Mononuclear cell (primary cell): ENCODE data around the gene DGKI. TPM values are rescaled to one million over a fixed set of nuclear protein-coding genes. Genes with fewer than 3 reads are reported as not detected.

ENCODE experiments used
- H3K27me3 ChIP-seq: 2 replicates; pipeline ENCODE4 v1.6.0; 2011; ENCODE audit warnings: low read length, control low read depth; ENCODE audit not compliant: insufficient read depth
- H3K4me1 ChIP-seq: 2 replicates; pipeline ENCODE4 v1.5.1; 2011; ENCODE audit warnings: mild to moderate bottlenecking, low read length, control low read depth; ENCODE audit not compliant: insufficient read depth
- H3K4me3 ChIP-seq: 2 replicates; pipeline ENCODE4 v1.5.1; 2011; ENCODE audit warnings: mild to moderate bottlenecking, low read length, moderate library complexity
- H3K9me3 ChIP-seq: 2 replicates; pipeline ENCODE4 v1.5.1; 2011; ENCODE audit warnings: low read depth, mild to moderate bottlenecking, control low read depth, low read length
- total RNA-seq: library from RNA; depleted of rRNA; stranded (reverse); fragments of >200 nt; gene quantifications from one replicate; pipeline ENCODE4 v1.2.3, GENCODE V29; 2012

Gene DGKI
- total RNA-seq, 1 donor = 0.21 TPM

DNA sequence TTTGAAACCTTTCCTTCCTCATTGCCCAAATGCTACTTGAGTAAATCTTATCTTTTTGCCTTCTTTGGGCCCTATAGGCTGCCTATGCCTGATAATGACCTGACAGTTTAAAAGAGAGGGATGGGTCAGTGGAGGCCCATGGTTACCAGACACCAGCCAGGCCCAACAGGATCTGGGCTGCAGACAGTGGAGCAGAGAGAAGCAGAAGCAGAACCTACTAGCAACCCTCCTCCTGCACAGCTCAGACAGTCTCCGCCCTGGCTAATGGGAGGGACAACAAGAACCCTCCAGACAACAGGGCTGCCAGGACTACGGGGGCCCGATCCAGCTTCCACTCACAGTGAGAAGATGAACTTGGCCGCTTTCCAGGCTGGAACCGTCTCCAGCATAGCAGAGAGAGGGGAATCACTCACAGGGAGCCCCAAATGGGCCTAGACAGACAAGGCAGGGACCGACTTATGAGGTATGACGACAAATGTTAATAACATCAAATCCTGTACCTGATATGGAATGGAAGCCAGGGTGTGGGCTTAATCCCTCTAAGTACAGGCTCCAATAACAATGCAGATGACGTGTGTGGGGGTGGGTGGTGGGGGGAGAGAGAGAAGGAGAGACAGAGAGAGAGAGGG, 31.7 kb upstream of the DGKI start:
- no peak overlapping the region for H3K4me3 ChIP-seq
- no peaks in the 10 kb centered on the region for H3K4me1 ChIP-seq
- H3K27me3 ChIP-seq = no peaks in the 10 kb centered on the region
- H3K9me3 ChIP-seq = no peaks in the 10 kb centered on the region

DNA sequence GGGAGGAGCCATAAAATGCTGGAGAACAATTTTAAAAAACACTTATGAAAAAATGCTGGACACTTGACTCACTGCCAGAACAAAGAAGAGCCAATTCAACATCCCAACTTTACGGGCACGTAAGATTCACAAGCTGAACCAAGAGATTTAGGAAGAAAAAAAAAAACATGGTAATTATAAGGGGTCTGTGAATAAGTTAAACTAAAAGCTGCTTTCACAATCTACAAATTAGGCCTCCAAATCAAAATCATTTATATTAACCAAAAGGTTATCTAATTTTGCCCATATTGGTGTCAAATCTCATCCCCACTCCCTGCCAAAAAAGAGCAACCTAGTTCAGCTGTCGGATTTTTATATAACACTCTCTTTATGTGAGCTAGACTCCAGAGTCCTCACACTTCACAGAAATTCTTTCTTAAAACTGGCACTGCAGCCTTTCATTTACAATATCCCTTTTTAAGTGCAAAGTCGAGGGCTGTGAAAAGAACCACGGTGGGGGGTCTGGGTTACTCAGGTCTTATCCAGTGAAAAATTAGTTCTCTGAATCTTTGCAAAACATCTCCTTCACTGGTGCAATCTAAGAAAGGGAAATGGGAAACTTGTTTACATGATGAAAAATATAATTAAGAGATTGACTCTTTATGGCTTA, 30.4 kb upstream of the DGKI start:
- no peaks in the 10 kb centered on the region for H3K4me1 ChIP-seq
- H3K4me3 ChIP-seq = no peak overlapping the region

DNA sequence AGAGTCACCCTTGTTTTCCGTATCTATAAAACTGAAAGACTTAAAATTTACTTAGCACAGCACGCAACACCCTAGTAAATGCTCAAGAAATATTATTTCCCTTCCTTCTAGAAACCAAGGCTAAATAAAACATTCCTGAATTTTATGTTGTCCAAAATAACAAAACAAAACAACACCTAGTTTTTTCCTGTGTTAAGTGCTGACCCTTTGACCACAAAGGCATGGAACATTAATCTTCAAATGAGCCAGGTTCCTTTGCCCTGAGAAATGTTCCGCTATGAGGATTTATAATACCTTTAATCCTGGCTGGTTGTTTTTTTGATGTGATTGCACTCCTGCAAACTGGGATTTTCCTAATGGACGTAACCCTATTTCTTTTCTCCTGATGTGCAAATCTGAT, 29.0 kb upstream of the DGKI start:
- H3K9me3 ChIP-seq = no peaks in the 10 kb centered on the region
- no peak overlapping the region for H3K4me3 ChIP-seq
- no peaks in the 10 kb centered on the region for H3K27me3 ChIP-seq
- no peaks in the 10 kb centered on the region for H3K4me1 ChIP-seq

More for the DNA sequence above, 30.4 kb upstream of the DGKI start:
- no peaks in the 10 kb centered on the region for H3K27me3 ChIP-seq
- H3K9me3 ChIP-seq = no peaks in the 10 kb centered on the region

- no peak overlapping the region for H3K4me3 ChIP-seq
- no peaks in the 10 kb centered on the region for H3K27me3 ChIP-seq
- H3K4me1 ChIP-seq = no peaks in the 10 kb centered on the region
- H3K9me3 ChIP-seq = no peaks in the 10 kb centered on the region
Observed at GRCh38 chr7:137873979-137874777, 27.4 kb upstream of the DGKI start.

DNA sequence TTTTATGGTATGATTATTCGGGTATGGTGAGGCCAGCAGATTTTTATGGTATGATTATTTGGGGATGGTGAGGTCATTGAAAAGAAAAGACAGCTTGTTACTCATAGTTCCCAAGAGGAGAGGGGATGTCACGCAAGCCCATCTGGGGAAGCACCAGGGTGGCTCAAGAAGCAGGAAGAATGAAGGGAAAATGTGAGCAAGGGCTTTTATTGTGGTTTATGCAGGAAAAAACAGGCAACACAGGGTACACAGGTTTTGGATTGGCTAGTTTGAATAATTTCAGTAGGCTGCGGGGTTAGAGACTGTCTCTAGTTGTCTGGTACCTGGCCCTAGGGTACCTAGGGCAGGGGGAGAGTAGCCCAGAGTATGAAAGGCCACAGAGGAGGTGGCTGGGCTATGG, 26.8 kb upstream of the DGKI start:
- H3K27me3 ChIP-seq = no peaks in the 10 kb centered on the region
- no peaks in the 10 kb centered on the region for H3K4me1 ChIP-seq
- no peak overlapping the region for H3K4me3 ChIP-seq
- H3K9me3 ChIP-seq = no peaks in the 10 kb centered on the region

- Histone ChIP-seq H3K4me1 (no peaks in the 10 kb centered on the region), H3K4me3 (no peak overlapping the region), H3K27me3 (no peaks in the 10 kb centered on the region), H3K9me3 (no peaks in the 10 kb centered on the region)
Observed at GRCh38 chr7:137871170-137871915, 24.6 kb upstream of the DGKI start.

- no peaks in the 10 kb centered on the region for H3K4me1 ChIP-seq
- H3K27me3 ChIP-seq = no peaks in the 10 kb centered on the region
- H3K4me3 ChIP-seq = no peak overlapping the region
- H3K9me3 ChIP-seq = no peaks in the 10 kb centered on the region
Observed at GRCh38 chr7:137870684-137871083, 23.9 kb upstream of the DGKI start.

GRCh38 chr7:137870078-137870477, 23.3 kb upstream of the DGKI start:
- Histone ChIP-seq H3K4me1 (no peaks in the 10 kb centered on the region), H3K4me3 (no peak overlapping the region), H3K27me3 (no peaks in the 10 kb centered on the region), H3K9me3 (no peaks in the 10 kb centered on the region)

DNA sequence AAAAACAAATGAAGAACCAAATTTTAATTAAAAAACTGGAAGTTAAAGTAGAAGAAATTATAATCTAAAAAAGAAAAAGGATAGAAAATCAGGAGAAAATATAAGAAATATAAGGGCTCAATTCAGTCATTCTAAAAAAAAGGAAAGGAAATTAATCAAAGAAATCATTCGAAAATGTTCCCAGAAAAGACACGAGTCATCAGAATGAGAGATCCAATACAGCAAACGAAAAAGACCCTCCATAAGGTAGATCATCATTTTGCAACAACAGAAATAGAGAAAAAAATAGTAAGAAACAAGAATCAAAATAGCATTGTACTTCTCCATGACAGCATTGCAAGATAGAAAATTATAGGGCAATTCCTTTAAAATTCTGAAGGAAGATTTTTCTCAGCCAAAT, 22.5 kb upstream of the DGKI start:
- Histone ChIP-seq H3K4me1 (no peaks in the 10 kb centered on the region), H3K9me3 (no peaks in the 10 kb centered on the region), H3K27me3 (no peaks in the 10 kb centered on the region), H3K4me3 (no peak overlapping the region)

DNA sequence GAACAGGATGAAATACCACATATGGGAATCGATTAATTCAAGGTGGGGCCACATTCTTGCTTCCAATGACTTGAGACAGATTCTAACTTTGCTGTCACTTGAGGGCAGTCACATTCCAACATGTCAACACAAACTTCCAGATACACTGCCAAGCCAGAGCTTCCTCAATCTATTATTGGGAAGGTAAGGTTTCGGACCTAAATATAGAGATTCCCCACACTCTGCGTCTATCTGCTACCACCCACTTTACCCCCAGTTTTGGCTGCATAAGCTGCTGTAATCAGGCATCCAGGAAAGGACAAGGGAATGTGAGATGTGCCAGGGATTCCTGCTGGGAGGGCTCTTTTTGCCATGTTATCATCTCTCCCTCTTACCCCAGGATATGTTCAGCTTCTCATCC, 20.5 kb upstream of the DGKI start:
- no peaks in the 10 kb centered on the region for H3K27me3 ChIP-seq
- no peaks in the 10 kb centered on the region for H3K9me3 ChIP-seq
- H3K4me1 ChIP-seq = no peaks in the 10 kb centered on the region
- H3K4me3 ChIP-seq = no peak overlapping the region

DNA sequence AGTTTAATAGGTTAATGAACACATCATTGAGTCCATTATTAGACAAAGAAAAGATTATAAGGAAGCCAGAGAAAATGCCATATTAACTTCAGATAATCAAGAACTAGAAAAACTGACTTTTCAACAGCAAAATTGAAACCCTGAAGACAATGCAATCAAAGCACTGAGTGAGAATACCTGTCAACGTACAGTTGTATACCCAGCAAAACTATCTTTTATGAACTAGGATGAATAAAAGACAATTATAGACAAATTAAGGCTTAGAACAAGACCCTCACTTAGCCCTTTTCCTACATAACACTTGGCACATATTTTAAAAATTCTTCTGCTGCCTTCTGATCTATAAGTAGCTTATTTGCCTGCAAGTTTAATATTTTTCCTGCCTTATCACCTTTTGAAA, 19.0 kb upstream of the DGKI start:
- Histone ChIP-seq H3K4me1 (no peaks in the 10 kb centered on the region), H3K9me3 (no peaks in the 10 kb centered on the region), H3K4me3 (no peak overlapping the region), H3K27me3 (no peaks in the 10 kb centered on the region)

GRCh38 chr7:137862964-137863363, 16.2 kb upstream of the DGKI start:
- Histone ChIP-seq H3K4me1 (no peaks in the 10 kb centered on the region), H3K9me3 (no peaks in the 10 kb centered on the region), H3K27me3 (no peaks in the 10 kb centered on the region), H3K4me3 (no peak overlapping the region)

GRCh38 chr7:137862358-137862757, 15.6 kb upstream of the DGKI start:
- no peaks in the 10 kb centered on the region for H3K27me3 ChIP-seq
- no peaks in the 10 kb centered on the region for H3K9me3 ChIP-seq
- no peaks in the 10 kb centered on the region for H3K4me1 ChIP-seq
- H3K4me3 ChIP-seq = no peak overlapping the region

- no peak overlapping the region for H3K4me3 ChIP-seq
Observed at GRCh38 chr7:137860542-137860941, 13.8 kb upstream of the DGKI start.

GRCh38 chr7:137853053-137853452, 6.3 kb upstream of the DGKI start:
- Histone ChIP-seq H3K4me3 (no peak overlapping the region), H3K4me1 (no peaks in the 10 kb centered on the region)

More at GRCh38 chr7:137860542-137860941, 13.8 kb upstream of the DGKI start:
- no peaks in the 10 kb centered on the region for H3K27me3 ChIP-seq
- H3K4me1 ChIP-seq = no peaks in the 10 kb centered on the region
- H3K9me3 ChIP-seq = no peaks in the 10 kb centered on the region

More at GRCh38 chr7:137853053-137853452, 6.3 kb upstream of the DGKI start:
- H3K27me3 ChIP-seq = peaks cover 17% of the 10 kb centered on the region
- H3K9me3 ChIP-seq = no peaks in the 10 kb centered on the region
